Heart left ventricle (tissue), 16 donors: Measurements from ENCODE around the gene TXNRD2. TPM values are rescaled to one million over a fixed set of nuclear protein-coding genes. Genes with fewer than 3 reads are reported as not detected.

Experiments
- ATAC-seq, 4 donors: fragments of 200-7000 bp; cut with Tn5 transposase; one replicate each; pipeline ENCODE4 v1.9.1; 2020 to 2022; ENCODE audit warnings: moderate library complexity in 4 of 4, mild to moderate bottlenecking in 3 of 4, moderate number of reproducible peaks in 1 of 4
- DNase-seq, 5 donors: peaks; one replicate each; pipeline ENCODE4 v3.0.0-alpha.2; 2020
- H3K27ac ChIP-seq, 12 donors: fragments of 200-600 bp; sonication (generic) in 4 of 12; one replicate each; pipeline versions ENCODE4 v1.5.0 to v1.8.0; 2016 to 2022; ENCODE audit warnings: mild to moderate bottlenecking in 2 of 12
- H3K27me3 ChIP-seq, 9 donors: fragments of 200-600 bp; sonication (generic) in 2 of 9; one replicate each; pipeline versions ENCODE4 v1.5.1 to v1.8.0; 2016 to 2022; ENCODE audit warnings: mild to moderate bottlenecking in 3 of 9
- H3K36me3 ChIP-seq, 9 donors: fragments of 200-600 bp; sonication (generic) in 2 of 9; one replicate each; pipeline versions ENCODE4 v1.5.0 to v1.8.0; 2018 to 2022; ENCODE audit warnings: mild to moderate bottlenecking in 2 of 9
- H3K4me1 ChIP-seq, 12 donors: fragments of 200-600 bp; sonication (generic) in 4 of 12; one replicate each; pipeline versions ENCODE4 v1.5.0 to v1.8.0; 2016 to 2022; ENCODE audit warnings: mild to moderate bottlenecking in 3 of 12
- H3K4me3 ChIP-seq, 12 donors: fragments of 200-600 bp; sonication (generic) in 4 of 12; one replicate each; pipeline versions ENCODE4 v1.5.0 to v1.8.0; 2017 to 2022; ENCODE audit warnings: mild to moderate bottlenecking in 9 of 12, moderate library complexity in 4 of 12
- H3K9me3 ChIP-seq, 12 donors: fragments of 200-600 bp; sonication (generic) in 4 of 12; one replicate each; pipeline versions ENCODE4 v1.5.0 to v1.8.0; 2016 to 2022; ENCODE audit warnings: mild to moderate bottlenecking in 1 of 12
- POLR2A ChIP-seq, 2 donors: fragments of 450-650 bp; IDR thresholded peaks; one replicate each; pipeline ENCODE4 v1.6.1; 2017; ENCODE audit warnings: antibody characterized with exemption in 2 of 2, mild to moderate bottlenecking in 2 of 2, moderate library complexity in 2 of 2
- WGBS, 4 donors: extraction: QIAGEN DNeasy Blood & Tissue Kit in 2 of 4; methylation state at CpG; one replicate each; pipeline versions ENCODE4 v1.1.5 to v1.1.7; 2013 to 2018; 5-methylcytosine and 5-hydroxymethylcytosine counted together
- intact Hi-C, 10 donors: fragments of 100-400 bp; cut with DNase I; formaldehyde crosslinking; loops; one replicate each; pipeline versions ENCODE4 v1.11.1 to v1.14.2; 2022
- polyA plus RNA-seq, 2 donors: library from polyadenylated mRNA; stranded (reverse); fragments of 200-250 nt; gene quantifications; one replicate each; pipeline ENCODE4 v1.2.3, GENCODE V29; 2013
- total RNA-seq, 9 donors: library from RNA; depleted of rRNA in 2 of 9; stranded (reverse); fragments of >200 nt in 2 of 9; fragmentation: NEBNext Ultra II Directional in 3 of 9; extraction: Animal tissue kit (Norgen Biotek cat#: 25700) in 3 of 9; gene quantifications; one replicate each; pipeline versions ENCODE4 v1.1.0 to v1.2.4, GENCODE V29; 2016 to 2023
- TF ChIP-seq, protein P1 (sequence below), 12 donors: fragments of 200-600 bp; sonication (generic) in 4 of 12; IDR thresholded peaks; one replicate each; pipeline versions ENCODE4 v1.5.0 to v1.8.0; 2018 to 2022; ENCODE audit warnings: antibody characterized with exemption in 12 of 12, mild to moderate bottlenecking in 5 of 12
- donor health status: ischemic (EF 13 %, LVEDD 7.1; RV severe dilation, severe dysfunction).
- donor health status: healthy with polysubstance abuse.
- donor health status: DM: no; HTN: yes; CAD: no.
- donor health status: DM: no; HTN: no; CAD: no.
- donor health status: ischemic (EF 25% LVEDD 6.9; RV normal size, moderate dysfunction).
- donor health status: ischemic (EF 25% LVEDD 5.7; RV mildly dilated, moderate dysfunction).
- donor health status: healthy.
- donor health status: DM: yes; HTN: yes; CAD: no.
- donor health status: ischemic (EF 35%, LVEDD 5.7; RV mildly dilated, moderate dysfunction).
- donor health status: nonischemic (EF 11% LVEDD 7.7; RV severe dilation, severe dysfunction).
- donor health status: DM: yes; HTN: yes; CAD: no.
- donor health status: PGD.
- donor health status: ischemic (EF 29% LVEDD 5.4; RV normal size, mild dysfunction).
- donor health status: nonischemic (EF 23%, LVEDD 6.1; RV moderate dilation, normal function).

The TXNRD2 gene
- total and polyA plus RNA-seq, 11 donors, result 23.4 to 60.2 (median 33.5) TPM

DNA sequence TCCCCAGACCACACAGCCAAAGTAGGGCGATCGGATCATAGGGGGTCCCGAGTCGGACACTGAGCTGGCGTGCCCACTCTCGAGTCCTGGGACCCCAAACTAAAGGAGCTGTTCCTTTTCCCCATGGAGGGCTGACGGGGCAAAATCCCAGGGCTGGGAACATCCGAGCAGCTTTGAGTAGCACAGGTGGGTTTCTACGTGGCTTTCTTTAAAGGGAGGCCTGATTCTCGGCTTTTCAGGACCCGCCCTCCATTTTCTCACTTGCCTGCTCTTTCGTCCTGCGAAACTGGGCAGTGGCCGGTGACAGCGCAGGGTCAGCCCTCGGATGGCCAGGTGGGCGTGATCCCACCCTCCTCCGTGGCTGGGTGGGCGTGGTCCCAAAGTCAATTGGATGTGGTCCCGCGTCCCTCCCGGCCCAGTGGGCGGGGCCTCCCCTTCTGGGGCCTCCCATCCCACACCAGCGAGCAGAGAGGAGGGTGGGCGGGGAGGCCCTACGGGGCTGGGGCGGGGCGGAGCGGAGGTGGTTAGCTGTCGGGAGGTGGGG is 17.5 kb upstream of the TXNRD2 start:
- Histone ChIP-seq H3K4me3 (peak overlapping the region in 9 of 12 donors; percentile 8 to 42 (median 26)), H3K27me3 (no peaks in the 10 kb centered on the region), H3K9me3 (no peaks in the 10 kb centered on the region), H3K4me1 (peaks cover 0 to 55% (median 29%) of the 10 kb centered on the region in 12 donors), H3K36me3 (peaks cover 0 to 27% (median 8%) of the 10 kb centered on the region in 9 donors), H3K27ac (peak overlapping the region in 7 of 12 donors; percentile 14 to 70 (median 42))
- DNase-seq (peak; percentile 73 to 85 (median 80)), ATAC-seq (peak; percentile 11 to 65 (median 54))
- WGBS, 4 donors, result 42 to 59% (median 43%) methylated on average over 20 to 30 of the region's 30 CpGs
- TF ChIP-seq, protein P1, sequence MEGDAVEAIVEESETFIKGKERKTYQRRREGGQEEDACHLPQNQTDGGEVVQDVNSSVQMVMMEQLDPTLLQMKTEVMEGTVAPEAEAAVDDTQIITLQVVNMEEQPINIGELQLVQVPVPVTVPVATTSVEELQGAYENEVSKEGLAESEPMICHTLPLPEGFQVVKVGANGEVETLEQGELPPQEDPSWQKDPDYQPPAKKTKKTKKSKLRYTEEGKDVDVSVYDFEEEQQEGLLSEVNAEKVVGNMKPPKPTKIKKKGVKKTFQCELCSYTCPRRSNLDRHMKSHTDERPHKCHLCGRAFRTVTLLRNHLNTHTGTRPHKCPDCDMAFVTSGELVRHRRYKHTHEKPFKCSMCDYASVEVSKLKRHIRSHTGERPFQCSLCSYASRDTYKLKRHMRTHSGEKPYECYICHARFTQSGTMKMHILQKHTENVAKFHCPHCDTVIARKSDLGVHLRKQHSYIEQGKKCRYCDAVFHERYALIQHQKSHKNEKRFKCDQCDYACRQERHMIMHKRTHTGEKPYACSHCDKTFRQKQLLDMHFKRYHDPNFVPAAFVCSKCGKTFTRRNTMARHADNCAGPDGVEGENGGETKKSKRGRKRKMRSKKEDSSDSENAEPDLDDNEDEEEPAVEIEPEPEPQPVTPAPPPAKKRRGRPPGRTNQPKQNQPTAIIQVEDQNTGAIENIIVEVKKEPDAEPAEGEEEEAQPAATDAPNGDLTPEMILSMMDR (IDR thresholded peaks at IDR 0.05), result no peak
- no peak for TF ChIP-seq POLR2A (IDR thresholded peaks at IDR 0.05)
- intact Hi-C loops, result no loop called here

DNA sequence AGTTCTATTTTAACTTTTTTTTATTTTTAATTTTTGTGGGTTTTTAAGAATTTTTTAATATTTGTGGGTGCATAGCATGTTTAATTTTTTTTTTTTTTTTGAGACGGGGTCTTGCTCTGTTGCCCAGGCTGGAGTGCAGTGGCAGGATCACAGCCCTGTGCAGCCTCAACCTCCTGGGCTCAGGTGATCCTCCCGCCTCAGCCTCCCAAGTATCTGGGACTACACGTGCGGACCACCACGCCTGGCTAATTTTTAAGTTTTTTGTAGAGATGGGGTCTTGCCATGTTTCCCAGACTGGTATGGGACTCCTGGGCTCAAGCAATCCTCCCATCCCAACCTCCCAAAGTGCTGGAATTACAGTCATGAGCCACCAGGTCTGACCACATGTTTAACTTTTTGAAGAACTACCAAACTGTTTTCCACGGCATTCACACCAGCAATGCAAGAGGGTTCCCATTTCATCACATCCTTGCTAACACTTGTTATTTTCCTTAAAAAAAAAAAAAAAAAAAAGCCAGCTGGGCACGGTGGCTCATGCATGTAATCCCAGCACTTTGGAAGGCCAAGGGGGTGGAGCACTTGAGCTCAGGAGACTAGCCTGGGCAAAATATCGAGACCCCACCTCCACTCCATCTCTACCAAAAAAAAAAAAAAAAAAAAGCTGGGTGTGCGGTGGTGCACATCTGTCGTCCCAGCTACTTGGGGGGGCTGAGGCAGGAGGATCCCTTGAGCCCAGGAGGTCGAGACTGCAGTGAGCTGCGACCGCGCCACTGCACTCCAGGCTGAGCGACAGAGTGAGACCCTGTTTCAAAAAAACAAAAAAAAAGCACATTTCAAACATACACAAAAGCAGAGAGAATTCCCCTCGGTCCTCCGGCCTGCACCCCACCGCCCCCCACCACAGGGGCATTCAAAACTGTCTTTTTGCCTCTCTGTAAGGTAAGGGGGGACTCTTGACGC is 16.7 kb upstream of the TXNRD2 start:
- WGBS, 4 donors, result 82 to 89% (median 88%) methylated on average over 19 of the region's 19 CpGs
- Histone ChIP-seq H3K27me3 (no peaks in the 10 kb centered on the region), H3K4me3 (peak overlapping the region in 5 of 12 donors; percentile 26 to 42 (median 35)), H3K27ac (peak overlapping the region in 4 of 12 donors; percentile 22 to 70 (median 38)), H3K36me3 (peaks cover 0 to 20% (median under 1%) of the 10 kb centered on the region in 9 donors), H3K4me1 (peaks cover 0 to 62% (median 35%) of the 10 kb centered on the region in 12 donors), H3K9me3 (no peaks in the 10 kb centered on the region)
- TF ChIP-seq, protein P1 (IDR thresholded peaks at IDR 0.05), result no peak
- no peak for TF ChIP-seq POLR2A (IDR thresholded peaks at IDR 0.05)
- DNase-seq, result peak in 1 of 5 donors; percentile 53
- intact Hi-C loops, result no loop called here
- ATAC-seq, result no peak

DNA sequence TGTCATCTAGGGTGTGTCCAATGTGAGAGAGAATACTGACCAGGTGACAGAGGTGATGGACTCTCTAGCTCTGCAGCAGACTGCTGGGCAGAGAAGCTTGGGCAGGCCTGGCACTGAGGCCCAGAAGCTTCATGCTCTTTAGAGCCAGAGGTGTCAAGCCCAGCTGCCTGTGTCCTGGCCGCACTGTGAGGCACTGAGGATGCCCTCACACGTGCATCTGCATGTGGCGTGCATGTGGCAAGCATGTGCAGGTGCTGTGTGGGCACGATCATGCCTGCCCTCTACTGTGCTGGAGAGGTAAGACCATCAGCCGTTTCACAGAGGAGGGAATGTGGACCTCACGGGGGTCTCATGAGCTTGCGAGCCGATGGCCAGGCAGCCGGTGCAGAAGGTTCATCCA is 15.8 kb upstream of the TXNRD2 start:
- no peak for ATAC-seq
- H3K27me3 ChIP-seq, result no peaks in the 10 kb centered on the region
- no peak overlapping the region for H3K4me3 ChIP-seq
- TF ChIP-seq, protein P1 (IDR thresholded peaks at IDR 0.05), result no peak
- TF ChIP-seq POLR2A (IDR thresholded peaks at IDR 0.05), result no peak
- no peaks in the 10 kb centered on the region for H3K9me3 ChIP-seq
- H3K4me1 ChIP-seq, result peaks cover 0 to 65% (median 36%) of the 10 kb centered on the region in 12 donors
- intact Hi-C loops, result no loop called here
- peak in 1 of 5 donors; percentile 21 for DNase-seq
- H3K36me3 ChIP-seq, result peaks cover 0 to 11% (median 0%) of the 10 kb centered on the region in 9 donors
- WGBS, 4 donors, result 93 to 94% (median 94%) methylated on average over 9 of the region's 9 CpGs
- H3K27ac ChIP-seq, result no peak overlapping the region
